Measurements from ENCODE around the gene CFAP54. TPM values are rescaled to one million over a fixed set of nuclear protein-coding genes. Genes with fewer than 3 reads are reported as not detected.

Gene CFAP54
- total and polyA plus RNA-seq, 2 donors = 0.28 to 0.39 TPM

- Histone ChIP-seq H3K27ac (ENCODE audit: low read depth in 1 of 2, low read length in 1 of 2) (no peak overlapping the region), H3K27me3 (ENCODE audit: control insufficient read depth in 2 of 2, insufficient read depth in 1 of 2, low read length in 1 of 2) (no peaks in the 10 kb centered on the region), H3K4me1 (ENCODE audit: control insufficient read depth in 2 of 2, insufficient read depth in 2 of 2, low read length in 2 of 2) (no peaks in the 10 kb centered on the region), H3K36me3 (ENCODE audit: control insufficient read depth in 2 of 2, insufficient read depth in 2 of 2, low read length in 1 of 2) (no peaks in the 10 kb centered on the region), H3K4me3 (ENCODE audit: low read length in 2 of 2) (no peak overlapping the region), H3K9me3 (ENCODE audit: control insufficient read depth in 2 of 2, insufficient read depth in 1 of 2, low read length in 1 of 2) (no peaks in the 10 kb centered on the region)
- WGBS = 91% methylated on average over 3 of the region's 3 CpGs
- DNase-seq (ENCODE audit: low read depth in 6 of 9, low spot score in 9 of 9) = no peak
Measured at GRCh38 chr12:96897421-96897820, 408.0 kb downstream of the CFAP54 start.

DNA sequence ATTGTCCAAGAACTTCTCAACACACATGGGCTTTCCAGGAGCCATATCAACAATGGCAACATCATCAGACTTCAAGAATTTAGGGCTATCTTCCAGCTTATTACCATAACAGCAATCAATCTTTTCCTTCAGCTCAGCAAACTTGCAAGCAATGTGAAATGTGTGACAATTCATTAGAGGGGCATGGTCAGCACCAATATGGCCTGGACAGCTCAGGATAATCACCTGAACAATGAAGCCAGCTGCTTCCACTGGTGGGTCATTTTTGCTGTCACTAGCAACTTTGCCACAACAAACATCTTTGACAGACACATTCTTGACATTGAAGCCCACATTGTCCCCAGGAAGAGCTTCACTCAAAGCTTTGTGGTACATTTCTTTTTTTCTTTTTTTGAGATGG lies 411.8 kb downstream of the CFAP54 start:
- Histone ChIP-seq H3K27me3 (ENCODE audit: control insufficient read depth in 2 of 2, insufficient read depth in 1 of 2, low read length in 1 of 2) (no peaks in the 10 kb centered on the region), H3K36me3 (ENCODE audit: control insufficient read depth in 2 of 2, insufficient read depth in 2 of 2, low read length in 1 of 2) (no peaks in the 10 kb centered on the region), H3K9me3 (ENCODE audit: control insufficient read depth in 2 of 2, insufficient read depth in 1 of 2, low read length in 1 of 2) (no peaks in the 10 kb centered on the region), H3K27ac (ENCODE audit: low read depth in 1 of 2, low read length in 1 of 2) (no peak overlapping the region), H3K4me1 (ENCODE audit: control insufficient read depth in 2 of 2, insufficient read depth in 2 of 2, low read length in 2 of 2) (peaks cover 0 to 2% of the 10 kb centered on the region in 2 donors), H3K4me3 (ENCODE audit: low read length in 2 of 2) (no peak overlapping the region)
- no peak for DNase-seq (ENCODE audit: low read depth in 6 of 9, low spot score in 9 of 9)

- no peaks in the 10 kb centered on the region for H3K9me3 ChIP-seq (ENCODE audit: control insufficient read depth in 2 of 2, insufficient read depth in 1 of 2, low read length in 1 of 2)
- no peak overlapping the region for H3K27ac ChIP-seq (ENCODE audit: low read depth in 1 of 2, low read length in 1 of 2)
- H3K36me3 ChIP-seq (ENCODE audit: control insufficient read depth in 2 of 2, insufficient read depth in 2 of 2, low read length in 1 of 2) = no peaks in the 10 kb centered on the region
- H3K4me3 ChIP-seq (ENCODE audit: low read length in 2 of 2) = no peak overlapping the region
- H3K4me1 ChIP-seq (ENCODE audit: control insufficient read depth in 2 of 2, insufficient read depth in 2 of 2, low read length in 2 of 2) = peaks cover 4 to 5% of the 10 kb centered on the region in 2 donors
- H3K27me3 ChIP-seq (ENCODE audit: control insufficient read depth in 2 of 2, insufficient read depth in 1 of 2, low read length in 1 of 2) = no peaks in the 10 kb centered on the region
- DNase-seq (ENCODE audit: low read depth in 6 of 9, low spot score in 9 of 9) = no peak
- WGBS = 91% methylated on average over 4 of the region's 4 CpGs
Measured at GRCh38 chr12:96902076-96902475, 412.7 kb downstream of the CFAP54 start.

DNA sequence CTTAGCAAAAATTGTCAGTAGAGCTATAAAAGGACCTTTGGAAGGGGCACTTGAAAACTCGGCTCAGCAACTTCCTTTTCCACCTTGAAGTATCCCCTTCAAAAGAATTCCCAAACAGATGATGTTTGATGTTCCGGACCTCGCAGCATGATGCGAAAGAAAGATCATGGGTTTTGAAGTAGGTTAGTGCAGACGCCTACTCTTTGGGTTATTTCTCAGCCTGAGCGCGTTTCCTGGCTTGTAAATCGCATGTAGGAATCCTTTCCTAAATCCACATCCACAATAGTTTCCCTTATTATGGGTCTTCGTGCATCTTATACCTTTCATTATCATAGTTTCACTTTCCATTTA lies 417.1 kb downstream of the CFAP54 start:
- Histone ChIP-seq H3K36me3 (ENCODE audit: control insufficient read depth in 2 of 2, insufficient read depth in 2 of 2, low read length in 1 of 2) (no peaks in the 10 kb centered on the region), H3K27ac (ENCODE audit: low read depth in 1 of 2, low read length in 1 of 2) (peak overlapping the region; percentile 61 to 89)
- DNase-seq (ENCODE audit: low read depth in 6 of 9, low spot score in 9 of 9) = no peak

GRCh38 chr12:96906849-96907670 lies 417.7 kb downstream of the CFAP54 start, which contains the start of gene NEDD1:
Gene NEDD1, plus strand, starts transcription at chr12:96907257. Its CDS starts 2,503 bp downstream, at chr12:96909760.
- peak within 1 kb of the TSS; percentile 77 to 86 for H3K4me3 ChIP-seq (ENCODE audit: low read length in 2 of 2)
- H3K9me3 ChIP-seq (ENCODE audit: control insufficient read depth in 2 of 2, insufficient read depth in 1 of 2, low read length in 1 of 2) = no peaks in the 10 kb centered on the region
- no peaks in the 10 kb centered on the region for H3K36me3 ChIP-seq (ENCODE audit: control insufficient read depth in 2 of 2, insufficient read depth in 2 of 2, low read length in 1 of 2)
- WGBS = under 1% methylated on average over 68 of the region's 68 CpGs
- peaks cover 9 to 11% of the 10 kb centered on the region in 2 donors for H3K4me1 ChIP-seq (ENCODE audit: control insufficient read depth in 2 of 2, insufficient read depth in 2 of 2, low read length in 2 of 2)
- peak within 1 kb of the TSS; percentile 89 to 95 for H3K27ac ChIP-seq (ENCODE audit: low read depth in 1 of 2, low read length in 1 of 2)
- no peaks in the 10 kb centered on the region for H3K27me3 ChIP-seq (ENCODE audit: control insufficient read depth in 2 of 2, insufficient read depth in 1 of 2, low read length in 1 of 2)
- peak in 8 of 9 donors; percentile 43 to 89 (median 74) for DNase-seq (ENCODE audit: low read depth in 6 of 9, low spot score in 9 of 9)

More for the DNA sequence above, 417.1 kb downstream of the CFAP54 start:
- H3K4me3 ChIP-seq (ENCODE audit: low read length in 2 of 2) = peak overlapping the region; percentile 77 to 86
- peaks cover 9 to 11% of the 10 kb centered on the region in 2 donors for H3K4me1 ChIP-seq (ENCODE audit: control insufficient read depth in 2 of 2, insufficient read depth in 2 of 2, low read length in 2 of 2)
- 40% methylated on average over 9 of the region's 9 CpGs for WGBS
- H3K9me3 ChIP-seq (ENCODE audit: control insufficient read depth in 2 of 2, insufficient read depth in 1 of 2, low read length in 1 of 2) = no peaks in the 10 kb centered on the region
- no peaks in the 10 kb centered on the region for H3K27me3 ChIP-seq (ENCODE audit: control insufficient read depth in 2 of 2, insufficient read depth in 1 of 2, low read length in 1 of 2)

DNA sequence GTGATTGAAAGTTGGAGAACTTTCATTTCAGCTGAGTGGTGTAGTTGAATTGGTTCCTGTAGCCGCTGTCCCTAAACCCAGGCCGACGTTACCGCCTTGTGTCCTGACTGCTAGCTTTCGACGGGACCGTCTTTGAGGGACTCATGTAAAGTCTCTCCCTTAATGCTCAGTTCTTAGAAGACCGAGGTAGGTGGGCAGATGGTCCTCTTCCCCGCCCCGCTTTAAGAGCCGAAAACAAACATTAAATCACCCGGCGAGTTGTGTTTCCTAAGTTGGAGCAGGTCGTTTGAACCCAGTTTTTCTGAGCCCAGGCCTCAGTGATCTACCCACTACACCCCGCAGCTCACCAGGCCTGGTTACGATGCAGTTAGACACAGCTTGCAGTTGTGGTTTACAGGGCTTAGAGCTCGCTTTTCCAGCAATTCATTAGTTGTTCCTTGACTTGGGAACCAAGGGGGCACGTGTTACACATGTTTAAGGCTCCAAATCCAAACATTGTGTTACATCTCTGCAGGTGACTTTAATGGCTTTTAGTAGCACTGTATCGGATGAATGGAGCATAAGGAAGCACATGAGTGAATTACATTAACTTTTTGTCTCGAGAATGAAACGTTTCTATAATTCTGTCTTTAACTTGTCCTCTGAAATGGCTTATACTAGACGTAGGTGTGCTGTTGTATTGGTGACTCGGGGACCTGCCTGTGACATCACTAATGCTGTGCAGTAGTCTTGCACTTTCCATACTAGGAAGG lies 418.5 kb downstream of the CFAP54 start:
- Histone ChIP-seq H3K9me3 (ENCODE audit: control insufficient read depth in 2 of 2, insufficient read depth in 1 of 2, low read length in 1 of 2) (no peaks in the 10 kb centered on the region), H3K27ac (ENCODE audit: low read depth in 1 of 2, low read length in 1 of 2) (peak overlapping the region; percentile 82 to 95), H3K36me3 (ENCODE audit: control insufficient read depth in 2 of 2, insufficient read depth in 2 of 2, low read length in 1 of 2) (no peaks in the 10 kb centered on the region), H3K4me3 (ENCODE audit: low read length in 2 of 2) (peak overlapping the region; percentile 77 to 86), H3K4me1 (ENCODE audit: control insufficient read depth in 2 of 2, insufficient read depth in 2 of 2, low read length in 2 of 2) (peaks cover 9 to 11% of the 10 kb centered on the region in 2 donors), H3K27me3 (ENCODE audit: control insufficient read depth in 2 of 2, insufficient read depth in 1 of 2, low read length in 1 of 2) (no peaks in the 10 kb centered on the region)
- WGBS = 8% methylated on average over 23 of the region's 23 CpGs
- DNase-seq (ENCODE audit: low read depth in 6 of 9, low spot score in 9 of 9) = peak in 8 of 9 donors; percentile 11 to 64 (median 32)

DNA sequence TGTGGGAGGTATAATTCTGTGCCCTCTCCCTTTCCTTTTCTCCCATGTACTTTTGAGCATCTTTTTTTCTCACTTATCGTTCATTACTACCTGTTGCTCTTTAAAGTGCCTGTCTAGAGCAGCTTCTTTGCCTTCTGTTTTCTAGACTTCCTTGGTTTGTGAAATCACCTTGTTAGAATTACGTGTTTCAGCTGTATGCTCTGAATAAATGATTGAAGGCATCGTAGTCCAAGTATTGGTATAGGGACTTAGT lies 419.0 kb downstream of the CFAP54 start:
- peaks cover 10 to 11% of the 10 kb centered on the region in 2 donors for H3K4me1 ChIP-seq (ENCODE audit: control insufficient read depth in 2 of 2, insufficient read depth in 2 of 2, low read length in 2 of 2)
- no peaks in the 10 kb centered on the region for H3K27me3 ChIP-seq (ENCODE audit: control insufficient read depth in 2 of 2, insufficient read depth in 1 of 2, low read length in 1 of 2)
- 86% methylated on average over 3 of the region's 3 CpGs for WGBS
- H3K4me3 ChIP-seq (ENCODE audit: low read length in 2 of 2) = peak overlapping the region; percentile 77 to 86
- no peak for DNase-seq (ENCODE audit: low read depth in 6 of 9, low spot score in 9 of 9)
- H3K27ac ChIP-seq (ENCODE audit: low read depth in 1 of 2, low read length in 1 of 2) = peak overlapping the region; percentile 43 to 82
- H3K9me3 ChIP-seq (ENCODE audit: control insufficient read depth in 2 of 2, insufficient read depth in 1 of 2, low read length in 1 of 2) = no peaks in the 10 kb centered on the region
- peaks cover 0 to 3% of the 10 kb centered on the region in 2 donors for H3K36me3 ChIP-seq (ENCODE audit: control insufficient read depth in 2 of 2, insufficient read depth in 2 of 2, low read length in 1 of 2)

- Histone ChIP-seq H3K4me1 (ENCODE audit: control insufficient read depth in 2 of 2, insufficient read depth in 2 of 2, low read length in 2 of 2) (peaks cover 6% of the 10 kb centered on the region in 2 donors), H3K36me3 (ENCODE audit: control insufficient read depth in 2 of 2, insufficient read depth in 2 of 2, low read length in 1 of 2) (peaks cover 3 to 6% of the 10 kb centered on the region in 2 donors), H3K4me3 (ENCODE audit: low read length in 2 of 2) (no peak overlapping the region), H3K27ac (ENCODE audit: low read depth in 1 of 2, low read length in 1 of 2) (no peak overlapping the region), H3K27me3 (ENCODE audit: control insufficient read depth in 2 of 2, insufficient read depth in 1 of 2, low read length in 1 of 2) (no peaks in the 10 kb centered on the region), H3K9me3 (ENCODE audit: control insufficient read depth in 2 of 2, insufficient read depth in 1 of 2, low read length in 1 of 2) (no peaks in the 10 kb centered on the region)
- no peak for DNase-seq (ENCODE audit: low read depth in 6 of 9, low spot score in 9 of 9)
- WGBS = 90% methylated on average over 2 of the region's 2 CpGs
Measured at GRCh38 chr12:96912261-96912660, 422.9 kb downstream of the CFAP54 start.

DNA sequence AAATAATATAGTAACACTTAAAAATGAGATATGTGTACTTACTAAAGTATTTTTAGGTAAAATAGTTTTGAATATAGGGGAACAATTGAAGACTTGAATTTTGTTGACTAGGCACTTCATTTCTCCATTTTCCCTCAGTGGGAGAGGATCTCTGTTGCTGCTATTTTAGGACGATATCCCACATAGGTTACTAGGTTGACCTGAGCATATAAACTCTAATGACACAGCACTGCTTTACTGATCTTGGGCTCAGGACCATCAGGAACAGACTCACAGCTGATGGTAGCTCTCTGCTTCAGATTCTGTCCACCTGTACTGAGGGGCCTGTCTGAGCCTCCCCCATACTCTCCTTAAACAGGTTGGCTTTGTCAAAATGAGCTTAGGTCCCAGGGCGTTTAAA lies 423.6 kb downstream of the CFAP54 start:
- Histone ChIP-seq H3K4me3 (ENCODE audit: low read length in 2 of 2) (no peak overlapping the region), H3K27me3 (ENCODE audit: control insufficient read depth in 2 of 2, insufficient read depth in 1 of 2, low read length in 1 of 2) (no peaks in the 10 kb centered on the region), H3K27ac (ENCODE audit: low read depth in 1 of 2, low read length in 1 of 2) (no peak overlapping the region), H3K9me3 (ENCODE audit: control insufficient read depth in 2 of 2, insufficient read depth in 1 of 2, low read length in 1 of 2) (no peaks in the 10 kb centered on the region), H3K36me3 (ENCODE audit: control insufficient read depth in 2 of 2, insufficient read depth in 2 of 2, low read length in 1 of 2) (peaks cover 3 to 6% of the 10 kb centered on the region in 2 donors), H3K4me1 (ENCODE audit: control insufficient read depth in 2 of 2, insufficient read depth in 2 of 2, low read length in 2 of 2) (peaks cover 3 to 6% of the 10 kb centered on the region in 2 donors)
- no peak for DNase-seq (ENCODE audit: low read depth in 6 of 9, low spot score in 9 of 9)
- WGBS = 95% methylated on average over 2 of the region's 2 CpGs
